SK-N-MC (cell line): ENCODE measurements around the gene PRSS3.
"Not testable (repeated sequence)": the region's sequence is repeated elsewhere in the genome, so short reads cannot be mapped to it uniquely, and the experiment has no call there.

Experiments used
- EZH2 ChIP-seq: fragments of 200-600 bp; sonication (generic); IDR thresholded peaks from one replicate; pipeline ENCODE4 v1.6.1; 2017; ENCODE audit warnings: antibody characterized with exemption
- POLR2AphosphoS5 ChIP-seq: IDR thresholded peaks from 2 replicates; pipeline ENCODE4 v1.6.1; 2012; ENCODE audit warnings: mild to moderate bottlenecking, low read depth, low read length, borderline replicate concordance

DNA sequence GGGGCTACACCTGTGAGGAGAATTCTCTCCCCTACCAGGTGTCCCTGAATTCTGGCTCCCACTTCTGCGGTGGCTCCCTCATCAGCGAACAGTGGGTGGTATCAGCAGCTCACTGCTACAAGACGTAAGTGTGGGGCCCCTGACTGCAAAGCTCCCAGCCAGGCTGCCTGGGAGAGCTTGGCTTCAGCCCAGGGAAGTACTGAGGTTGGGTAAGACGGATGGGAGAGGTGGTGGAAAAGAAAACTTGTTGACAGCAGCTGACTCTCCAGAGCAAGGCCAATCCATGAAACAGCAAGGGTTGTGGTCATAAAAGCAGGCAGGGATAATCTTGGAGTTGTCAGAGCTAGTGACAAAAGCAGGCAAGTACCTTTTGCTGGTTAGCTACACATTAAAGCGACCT lies 1.3 kb downstream of the PRSS3 start:
- not testable (repeated sequence) for TF ChIP-seq EZH2, POLR2AphosphoS5
